ENCODE measurements around the gene SLC38A8.

SLC38A8 gene

GRCh38 chr16:84042308-84042878 lies at the start of gene SLC38A8:
SLC38A8 (minus strand) TSS chr16:84042795; CDS start chr16:84042157, 638 bp downstream.
- no peak for DNase-seq

GRCh38 chr16:84091460-84091859 lies 48.9 kb upstream of the SLC38A8 start:
- DNase-seq, result no peak

GRCh38 chr16:84090211-84090610 lies 47.6 kb upstream of the SLC38A8 start:
- no peak for DNase-seq

- no peak for DNase-seq
These were observed 46.2 kb upstream of the SLC38A8 start for GRCh38 chr16:84088695-84089395.

- DNase-seq, result no peak
These were observed 45.0 kb upstream of the SLC38A8 start for GRCh38 chr16:84087466-84088151.

GRCh38 chr16:84087001-84087400 lies 44.4 kb upstream of the SLC38A8 start:
- DNase-seq, result no peak

- no peak for DNase-seq
These were observed 43.7 kb upstream of the SLC38A8 start for GRCh38 chr16:84086341-84086740.

- no peak for DNase-seq
These were observed 43.2 kb upstream of the SLC38A8 start for GRCh38 chr16:84085773-84086172.

- DNase-seq, result no peak
These were observed 42.7 kb upstream of the SLC38A8 start for GRCh38 chr16:84085271-84085667.

- DNase-seq, result peak; percentile 47
These were observed 42.1 kb upstream of the SLC38A8 start for GRCh38 chr16:84084570-84085270.

- DNase-seq, result no peak
These were observed 40.4 kb upstream of the SLC38A8 start for GRCh38 chr16:84082835-84083569.

- no peak for DNase-seq
These were observed 39.5 kb upstream of the SLC38A8 start for GRCh38 chr16:84082110-84082509.

GRCh38 chr16:84081446-84081989 lies 38.9 kb upstream of the SLC38A8 start:
- no peak for DNase-seq

GRCh38 chr16:84080813-84081212 lies 38.2 kb upstream of the SLC38A8 start:
- no peak for DNase-seq

GRCh38 chr16:84080378-84080777 lies 37.8 kb upstream of the SLC38A8 start:
- no peak for DNase-seq

GRCh38 chr16:84079664-84080063 lies 37.1 kb upstream of the SLC38A8 start:
- no peak for DNase-seq

GRCh38 chr16:84075376-84075775 lies 32.8 kb upstream of the SLC38A8 start:
- DNase-seq, result no peak

GRCh38 chr16:84074721-84075120 lies 32.1 kb upstream of the SLC38A8 start:
- DNase-seq, result no peak

GRCh38 chr16:84072014-84072413 lies 29.4 kb upstream of the SLC38A8 start:
- no peak for DNase-seq

- no peak for DNase-seq
These were observed 28.5 kb upstream of the SLC38A8 start for GRCh38 chr16:84071121-84071520.

- no peak for DNase-seq
These were observed 26.9 kb upstream of the SLC38A8 start for GRCh38 chr16:84069540-84069939.

GRCh38 chr16:84068783-84069462 lies 26.3 kb upstream of the SLC38A8 start:
- DNase-seq, result no peak
